SJSA1 (cell line): ENCODE data around the gene DARS1. TPM values are rescaled to one million over a fixed set of nuclear protein-coding genes. Genes with fewer than 3 reads are reported as not detected.
"Not testable (repeated sequence)": the region's sequence is repeated elsewhere in the genome, so short reads cannot be mapped to it uniquely, and the experiment has no call there.

Source experiments
- DNase-seq, 2 experiments: peaks; one replicate each; pipeline ENCODE4 v3.0.0-alpha.2; 2015 to 2020; ENCODE audit warnings: low spot score in 2 of 2, low read depth in 1 of 2
- H3K27ac ChIP-seq: fragments of 250-450 bp; sonication (Bioruptor Pico); 2 replicates; pipeline ENCODE4 v1.5.1; 2020; ENCODE audit warnings: mild to moderate bottlenecking, moderate library complexity
- H3K27me3 ChIP-seq: fragments of 250-450 bp; sonication (Bioruptor Pico); replicated peaks from 2 replicates; pipeline ENCODE4 v1.5.1; 2020; ENCODE audit warnings: mild to moderate bottlenecking, moderate library complexity
- H3K36me3 ChIP-seq: fragments of 250-450 bp; sonication (Bioruptor Pico); 2 replicates; pipeline ENCODE4 v1.5.1; 2020; ENCODE audit warnings: mild to moderate bottlenecking
- H3K4me1 ChIP-seq: fragments of 250-450 bp; sonication (Bioruptor Pico); replicated peaks from 2 replicates; pipeline ENCODE4 v1.6.1; 2021; ENCODE audit warnings: mild to moderate bottlenecking
- H3K4me3 ChIP-seq: fragments of 250-450 bp; sonication (Bioruptor Pico); 2 replicates; pipeline ENCODE4 v1.5.1; 2020; ENCODE audit warnings: mild to moderate bottlenecking
- H3K9me3 ChIP-seq: fragments of 250-450 bp; sonication (Bioruptor Pico); replicated peaks from 2 replicates; pipeline ENCODE4 v1.5.1; 2020; ENCODE audit warnings: mild to moderate bottlenecking
- total RNA-seq: library from RNA; depleted of rRNA; stranded (reverse); fragments of >200 nt; shearing (Covaris generic); gene quantifications from 2 replicates; pipeline ENCODE4 v1.2.3, GENCODE V29; 2014

DARS1 gene
- total RNA-seq, 1 experiment from 2014 or later: 66.3 TPM

DNA sequence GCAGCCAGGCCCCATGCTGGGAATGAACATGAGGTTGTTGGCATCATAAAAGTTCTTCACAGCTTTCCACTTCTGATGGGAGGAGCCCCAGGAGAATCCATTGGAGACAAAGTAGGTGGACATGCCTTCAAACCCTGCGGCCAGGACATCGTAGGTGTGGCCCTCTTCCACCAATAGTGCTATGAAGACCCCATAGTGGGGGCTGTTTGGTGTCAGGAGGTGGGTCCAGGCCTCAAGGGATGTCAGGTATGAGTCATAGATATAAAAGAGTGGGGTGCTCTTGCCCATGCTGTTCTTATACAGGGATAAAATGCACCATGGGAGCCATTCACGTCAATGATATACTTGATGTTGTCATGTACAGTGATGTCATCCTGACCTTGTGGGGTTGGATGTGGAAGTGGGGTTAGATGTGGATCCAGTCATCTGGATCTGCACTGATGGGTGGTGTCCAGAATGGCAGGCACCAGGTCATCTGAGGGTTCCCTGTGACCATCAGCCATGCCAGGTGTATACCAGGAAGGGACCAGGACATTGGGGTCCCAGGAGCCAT lies 87.1 kb downstream of the DARS1 start:
- H3K9me3 ChIP-seq: no peaks in the 10 kb centered on the region; the same call in 1 of the 2 replicates
- H3K27me3 ChIP-seq: no peaks in the 10 kb centered on the region
- H3K4me3 ChIP-seq: no peak overlapping the region
- no peak overlapping the region for H3K27ac ChIP-seq
- H3K36me3 ChIP-seq: no peaks in the 10 kb centered on the region
- no peaks in the 10 kb centered on the region for H3K4me1 ChIP-seq
- no peak for DNase-seq

DNA sequence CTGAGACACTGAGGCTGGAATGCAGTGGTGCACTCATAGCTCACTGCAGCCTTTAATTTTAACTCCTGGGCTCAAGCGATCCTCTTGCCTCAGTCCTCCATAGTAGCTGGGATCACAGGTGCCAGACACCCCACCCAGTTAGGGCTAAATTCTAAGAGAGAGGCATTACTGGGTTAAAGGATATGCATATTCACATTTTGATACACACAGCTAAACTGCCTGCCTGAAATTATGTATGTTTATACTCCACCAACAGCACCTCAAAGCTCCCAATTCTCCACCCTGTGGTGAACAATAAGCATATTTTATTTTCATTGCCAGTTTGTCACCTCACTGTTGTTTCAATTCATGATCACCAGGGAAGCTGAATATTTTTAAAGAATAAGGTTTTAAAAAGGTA lies 90.5 kb downstream of the DARS1 start:
- H3K27ac ChIP-seq: no peak overlapping the region
- no peaks in the 10 kb centered on the region; the same call in 1 of the 2 replicates for H3K9me3 ChIP-seq
- no peaks in the 10 kb centered on the region for H3K36me3 ChIP-seq
- no peaks in the 10 kb centered on the region for H3K4me1 ChIP-seq
- no peak overlapping the region for H3K4me3 ChIP-seq
- DNase-seq: no peak
- H3K27me3 ChIP-seq: no peaks in the 10 kb centered on the region

DNA sequence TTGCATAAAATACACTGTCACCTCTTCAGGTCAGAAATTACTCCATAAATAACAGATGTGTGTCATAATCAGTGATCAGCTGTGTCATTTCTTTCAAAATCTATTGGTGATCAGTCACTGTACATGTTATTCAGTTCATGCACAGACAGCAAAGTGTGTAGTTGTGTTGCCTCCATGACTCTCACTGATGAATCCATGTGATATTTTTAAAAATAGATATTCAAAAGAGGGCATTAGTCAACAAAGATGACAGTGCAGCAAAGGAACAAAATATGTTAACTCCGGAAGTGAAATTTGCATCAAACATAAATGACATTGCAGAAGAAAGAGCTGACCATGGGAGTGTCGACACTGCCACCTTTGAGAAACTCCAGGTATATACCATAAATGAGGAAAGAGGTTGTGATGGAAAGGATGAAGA lies 92.0 kb downstream of the DARS1 start:
- no peak overlapping the region for H3K4me3 ChIP-seq
- H3K27me3 ChIP-seq: no peaks in the 10 kb centered on the region
- no peaks in the 10 kb centered on the region for H3K4me1 ChIP-seq
- H3K9me3 ChIP-seq: no peaks in the 10 kb centered on the region; the same call in none of the 2 replicates
- H3K27ac ChIP-seq: no peak overlapping the region
- no peak for DNase-seq
- no peaks in the 10 kb centered on the region for H3K36me3 ChIP-seq

DNA sequence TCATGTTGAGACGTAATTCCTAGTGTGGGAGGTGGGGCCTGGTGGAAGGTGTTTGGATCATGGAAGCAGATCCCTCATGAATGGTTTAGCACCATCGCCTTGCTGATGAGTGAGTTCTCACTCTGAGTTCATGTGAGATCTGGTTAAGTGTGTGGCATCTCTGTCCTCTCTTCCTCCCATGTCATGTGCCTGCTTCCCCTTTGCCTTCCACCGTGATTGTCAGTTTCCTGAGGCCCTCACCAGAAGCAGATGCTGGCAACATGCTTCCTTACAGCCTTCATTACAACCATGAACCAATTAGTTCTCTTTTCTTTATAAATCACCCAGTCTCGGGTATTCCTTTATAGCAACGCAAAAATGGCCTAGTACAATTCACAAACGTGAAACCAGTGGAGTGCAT lies 94.6 kb downstream of the DARS1 start:
- DNase-seq: no peak
- Histone ChIP-seq H3K27me3 (no peaks in the 10 kb centered on the region), H3K4me1 (no peaks in the 10 kb centered on the region), H3K36me3 (no peaks in the 10 kb centered on the region), H3K4me3 (no peak overlapping the region), H3K9me3 (no peaks in the 10 kb centered on the region; the same call in none of the 2 replicates), H3K27ac (no peak overlapping the region)

DNA sequence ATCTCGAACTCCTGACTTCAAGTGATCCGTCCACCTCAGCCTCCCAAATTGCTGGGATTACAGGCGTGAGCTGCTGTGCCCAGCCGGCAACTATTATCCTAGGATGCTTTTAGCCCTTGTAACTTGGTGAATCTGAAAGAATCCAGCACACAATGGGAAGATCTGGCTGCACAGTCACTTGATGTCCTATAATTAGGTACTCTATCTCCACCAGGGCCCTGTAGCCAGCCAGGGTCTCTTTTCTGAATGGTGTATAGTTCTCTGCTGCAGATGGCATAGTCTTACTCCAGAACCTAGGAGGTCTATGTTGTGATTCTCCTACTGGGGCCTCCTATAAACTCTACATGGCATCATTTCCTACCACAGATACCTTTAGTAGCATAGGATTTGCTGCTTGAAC lies 95.3 kb downstream of the DARS1 start:
- Histone ChIP-seq H3K27ac (no peak overlapping the region), H3K4me1 (no peaks in the 10 kb centered on the region), H3K27me3 (no peaks in the 10 kb centered on the region)

DNA sequence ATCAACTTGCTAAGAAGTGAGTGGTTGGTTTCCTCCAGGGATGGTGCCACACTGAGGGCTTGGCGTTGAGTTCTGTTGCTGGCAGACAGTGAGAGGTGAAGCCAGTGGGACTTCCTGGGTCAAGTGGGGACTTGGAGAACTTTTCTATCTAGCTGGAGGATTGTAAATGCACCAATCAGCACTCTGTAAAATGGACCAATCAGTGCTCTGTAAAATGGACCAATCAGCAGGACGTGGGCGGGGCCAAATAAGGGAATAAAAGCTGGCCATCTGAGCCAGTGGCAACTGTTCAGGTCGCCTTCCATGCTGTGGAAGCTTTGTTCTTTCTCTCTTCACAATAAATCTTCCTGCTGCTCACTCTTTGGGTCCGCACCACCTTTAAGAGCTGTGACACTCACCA lies 96.8 kb downstream of the DARS1 start:
- not testable (repeated sequence) for DNase-seq, H3K36me3 ChIP-seq, H3K27me3 ChIP-seq

More for the DNA sequence above, 95.3 kb downstream of the DARS1 start:
- Histone ChIP-seq H3K4me3 (no peak overlapping the region), H3K9me3 (no peaks in the 10 kb centered on the region; the same call in none of the 2 replicates), H3K36me3 (no peaks in the 10 kb centered on the region)
- DNase-seq: no peak

DNA sequence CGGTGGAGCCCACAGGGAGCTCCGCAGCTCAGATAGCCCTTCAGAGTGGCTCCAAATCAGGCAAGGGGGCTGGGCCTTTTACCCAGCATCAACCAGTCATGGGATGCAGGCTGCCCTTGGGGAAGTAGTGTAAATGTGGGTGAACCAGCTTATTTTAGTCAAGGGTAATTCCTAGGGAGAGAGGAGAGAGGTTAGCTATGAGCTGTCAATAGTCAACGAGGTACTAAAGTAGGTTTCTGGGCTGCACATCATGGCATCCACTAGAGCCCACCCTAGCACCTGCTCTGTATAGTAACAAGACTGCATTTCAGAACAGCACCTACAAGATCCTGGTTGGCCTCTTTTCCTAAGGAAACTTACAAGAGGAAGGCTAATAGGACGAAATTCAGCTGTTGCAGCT lies 99.7 kb downstream of the DARS1 start:
- Histone ChIP-seq H3K27me3 (no peaks in the 10 kb centered on the region), H3K9me3 (no peaks in the 10 kb centered on the region; the same call in 1 of the 2 replicates), H3K27ac (no peak overlapping the region), H3K4me1 (no peaks in the 10 kb centered on the region), H3K4me3 (no peak overlapping the region), H3K36me3 (no peaks in the 10 kb centered on the region)
- no peak for DNase-seq

More for the DNA sequence above, 96.8 kb downstream of the DARS1 start:
- H3K9me3 ChIP-seq, H3K27ac ChIP-seq, H3K4me1 ChIP-seq, H3K4me3 ChIP-seq: not testable (repeated sequence)

DNA sequence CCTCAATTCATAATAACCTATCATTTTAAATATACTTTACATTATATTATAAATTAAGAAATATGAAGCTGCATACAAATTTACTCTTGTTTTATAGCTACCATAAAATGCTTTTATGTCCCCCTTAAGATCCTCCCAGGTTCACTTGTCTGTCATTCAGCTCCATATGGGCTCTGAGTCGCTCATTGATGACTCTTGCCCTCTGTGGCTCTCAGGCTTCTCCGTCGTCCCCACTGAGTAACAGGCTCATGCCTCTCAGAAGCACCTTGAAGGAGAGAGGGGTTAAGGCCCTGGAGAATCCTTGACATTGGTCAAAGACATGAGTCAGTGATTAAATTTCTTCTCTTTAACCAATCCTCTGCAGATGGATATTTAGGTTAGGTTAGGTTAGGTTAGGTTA lies 103.0 kb downstream of the DARS1 start:
- no peaks in the 10 kb centered on the region for H3K9me3 ChIP-seq

DNA sequence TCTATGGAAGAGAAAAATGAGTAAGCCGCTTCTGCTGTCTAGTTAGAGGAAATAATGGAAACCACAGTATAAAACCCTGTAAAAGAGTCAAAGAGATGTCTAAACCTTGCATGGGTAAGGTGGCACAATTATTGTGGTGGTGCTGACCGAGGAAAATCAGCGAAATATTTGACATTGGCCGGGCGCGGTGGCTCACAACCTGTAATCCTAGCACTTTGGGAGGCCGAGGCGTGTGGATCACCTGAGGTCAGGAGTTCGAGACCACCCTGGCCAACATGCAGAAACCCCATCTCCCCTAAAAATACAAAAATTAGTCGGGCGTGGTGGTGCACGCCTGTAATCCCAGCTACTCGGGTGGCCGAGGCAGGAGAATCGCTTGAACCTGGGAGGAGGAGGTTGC lies 108.7 kb downstream of the DARS1 start:
- H3K27ac ChIP-seq, H3K27me3 ChIP-seq, DNase-seq, H3K9me3 ChIP-seq: not testable (repeated sequence)
- peaks cover 15% of the 10 kb centered on the region for H3K4me1 ChIP-seq
- peaks cover 26% of the 10 kb centered on the region for H3K36me3 ChIP-seq
- H3K4me3 ChIP-seq: peak overlapping the region; percentile 73

More for the DNA sequence above, 103.0 kb downstream of the DARS1 start:
- Histone ChIP-seq H3K4me1 (no peaks in the 10 kb centered on the region), H3K4me3 (no peak overlapping the region), H3K27ac (no peak overlapping the region), H3K36me3 (no peaks in the 10 kb centered on the region), H3K27me3 (no peaks in the 10 kb centered on the region)
- no peak for DNase-seq

DNA sequence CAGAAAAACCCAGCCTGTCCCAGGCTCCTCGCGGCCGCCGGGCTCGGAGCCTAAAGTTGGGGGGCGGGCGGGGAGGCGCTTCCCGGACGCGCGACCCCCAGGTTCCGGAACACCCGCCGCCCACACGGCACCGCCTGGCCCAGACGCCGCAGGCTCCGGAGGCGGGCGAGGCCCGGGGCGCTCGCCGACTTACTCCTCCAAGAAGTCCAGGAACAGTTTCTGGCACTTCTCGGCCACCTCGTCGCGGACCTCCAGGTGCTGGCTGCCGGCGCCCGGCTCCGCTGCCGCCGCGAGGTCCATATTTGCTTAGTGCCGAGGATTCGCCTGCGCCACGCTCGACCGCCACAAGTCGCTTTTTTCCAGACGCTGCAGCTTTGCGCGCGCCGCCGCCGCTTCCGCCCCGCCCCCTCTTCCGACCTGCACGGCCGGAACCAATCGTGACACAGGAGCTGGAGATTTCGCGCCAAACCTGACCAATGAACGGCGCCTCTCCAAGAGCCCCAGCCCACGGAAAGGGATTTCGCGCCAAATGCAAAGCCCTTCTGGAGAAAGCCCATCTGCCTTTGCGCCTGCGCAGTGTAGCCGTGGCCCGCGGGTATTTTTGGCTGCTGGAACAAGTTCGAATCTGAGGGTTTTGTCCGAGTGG lies 109.2 kb downstream of the DARS1 start, which contains the start of gene MCM6:
Gene MCM6, minus strand, starts transcription at position 378 of the 646 bp plus-strand sequence. Its CDS starts 78 bp downstream, at position 300.
- DNase-seq: peak; percentile 96 to 99
- H3K9me3 ChIP-seq: no peaks in the 10 kb centered on the region
- H3K27ac ChIP-seq: peak within 1 kb of the TSS; percentile 77
- H3K36me3 ChIP-seq: peaks cover 32% of the 10 kb centered on the region
- H3K4me3 ChIP-seq: peak within 1 kb of the TSS; percentile 73
- peaks cover 15% of the 10 kb centered on the region for H3K4me1 ChIP-seq
- no peaks in the 10 kb centered on the region for H3K27me3 ChIP-seq

DNA sequence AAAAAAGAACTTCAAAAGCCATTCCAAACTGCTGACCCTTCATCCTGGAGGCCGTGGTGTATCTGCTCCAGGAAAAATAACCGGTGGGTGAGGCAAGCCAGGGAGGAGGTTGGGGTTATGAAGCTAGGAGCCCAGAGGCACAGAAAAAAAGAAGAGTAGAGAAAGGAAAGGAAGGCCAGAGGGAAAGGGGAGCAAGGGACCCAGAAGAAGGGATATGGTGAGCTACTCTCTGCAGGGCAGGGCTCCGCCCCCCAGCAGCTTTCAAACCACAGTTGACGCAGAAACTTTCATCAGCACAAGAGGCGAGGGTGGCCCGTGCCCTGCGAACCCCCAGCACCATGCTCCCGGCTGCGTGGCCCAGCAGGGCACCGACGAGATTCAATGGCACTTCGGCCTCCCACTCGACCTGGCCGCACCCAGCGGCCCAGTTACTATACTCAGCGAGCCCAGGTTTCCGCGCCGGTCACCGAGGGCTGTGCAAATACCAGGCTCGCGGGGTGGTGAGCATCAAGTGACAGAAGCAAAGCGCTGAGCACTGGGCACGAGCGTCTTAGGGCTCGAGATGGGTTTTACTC lies 109.8 kb downstream of the DARS1 start:
- DNase-seq: peak; percentile 54 to 68
- Histone ChIP-seq H3K4me1 (peaks cover 15% of the 10 kb centered on the region), H3K9me3 (no peaks in the 10 kb centered on the region), H3K36me3 (peaks cover 38% of the 10 kb centered on the region), H3K27ac (peak overlapping the region; percentile 77), H3K4me3 (peak overlapping the region; percentile 73), H3K27me3 (no peaks in the 10 kb centered on the region)

DNA sequence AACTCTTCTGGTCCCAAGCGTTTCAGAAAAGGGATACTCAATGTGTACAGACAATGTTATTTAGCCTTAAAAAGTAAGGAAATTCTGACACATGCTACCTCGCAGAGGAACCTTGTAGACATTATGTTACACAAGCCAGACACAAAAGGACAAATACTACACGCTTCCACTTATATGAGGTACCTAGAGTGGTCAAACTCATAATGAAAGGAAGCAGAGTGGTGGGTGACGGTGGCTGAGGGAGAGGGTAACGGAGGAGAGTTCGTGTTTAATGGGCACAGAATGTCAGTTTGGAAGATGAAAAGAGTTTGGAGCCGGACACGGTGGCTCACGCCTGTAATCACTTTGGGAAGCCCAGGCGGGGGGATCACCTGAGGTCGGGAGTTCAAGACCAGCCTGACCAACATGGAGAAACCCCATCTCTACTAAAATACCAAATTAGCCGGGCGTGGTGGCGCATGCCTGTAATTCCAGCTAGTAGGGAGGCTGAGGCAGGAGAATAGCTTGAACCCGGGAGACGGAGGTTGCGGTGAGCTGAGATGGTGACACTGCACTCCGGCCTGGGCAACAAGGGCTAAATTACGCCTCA lies 110.6 kb downstream of the DARS1 start:
- Histone ChIP-seq H3K27me3 (no peaks in the 10 kb centered on the region), H3K27ac (no peak overlapping the region), H3K36me3 (peaks cover 45% of the 10 kb centered on the region), H3K9me3 (no peaks in the 10 kb centered on the region), H3K4me1 (peaks cover 15% of the 10 kb centered on the region), H3K4me3 (peak overlapping the region; percentile 73)
- no peak for DNase-seq

DNA sequence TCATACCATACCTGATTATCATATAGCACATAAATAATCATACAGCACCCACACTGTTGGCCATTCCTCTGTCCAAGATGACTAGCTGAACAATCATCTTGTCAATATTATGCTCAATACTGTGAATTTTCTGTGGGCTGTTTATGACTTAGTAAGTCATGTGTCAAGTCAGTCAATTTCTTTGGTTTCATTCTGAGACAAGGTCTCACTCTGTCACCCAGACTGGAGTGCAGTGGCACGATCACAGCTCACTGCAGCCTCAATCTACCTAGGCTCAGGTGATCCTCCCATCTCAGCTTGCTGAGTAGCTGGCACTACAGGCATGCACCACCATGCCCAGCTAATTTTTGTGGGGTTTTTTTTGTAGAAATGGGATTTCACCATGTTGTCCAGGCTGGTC lies 114.9 kb downstream of the DARS1 start:
- peaks cover 14% of the 10 kb centered on the region for H3K4me1 ChIP-seq
- no peak overlapping the region for H3K4me3 ChIP-seq
- no peaks in the 10 kb centered on the region for H3K9me3 ChIP-seq
- H3K36me3 ChIP-seq: peaks cover 77% of the 10 kb centered on the region
- no peak overlapping the region for H3K27ac ChIP-seq
- no peak for DNase-seq
- H3K27me3 ChIP-seq: no peaks in the 10 kb centered on the region

DNA sequence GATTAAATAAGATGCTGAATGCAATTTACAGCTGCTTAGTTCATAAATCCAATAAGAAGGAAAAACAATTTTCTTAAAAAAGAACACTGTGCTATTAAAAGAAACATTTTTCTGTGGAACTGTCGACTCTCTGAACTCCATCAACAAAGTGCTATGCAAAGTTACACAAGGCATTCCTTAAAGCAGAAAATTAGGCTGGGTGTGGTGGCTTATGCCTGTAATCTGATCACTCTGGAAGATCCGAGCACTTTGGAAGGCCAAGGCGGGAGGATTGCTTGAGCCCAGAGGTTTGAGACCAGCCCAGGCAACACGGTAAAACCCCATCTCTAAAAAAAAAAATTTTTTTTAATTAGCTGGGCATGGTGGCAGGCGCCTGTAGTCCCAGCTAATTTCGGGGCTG lies 122.2 kb downstream of the DARS1 start:
- Histone ChIP-seq H3K36me3 (peaks cover 84% of the 10 kb centered on the region), H3K27me3 (no peaks in the 10 kb centered on the region), H3K4me3 (no peak overlapping the region), H3K27ac (no peak overlapping the region), H3K9me3 (no peaks in the 10 kb centered on the region), H3K4me1 (no peaks in the 10 kb centered on the region)
- no peak for DNase-seq
